ENCODE measurements around the gene MEN1. TPM values are rescaled to one million over a fixed set of nuclear protein-coding genes. Genes with fewer than 3 reads are reported as not detected.

The MEN1 gene
- total and polyA plus RNA-seq, 7 donors, result 6.8 to 26.1 (median 9.4) TPM

DNA sequence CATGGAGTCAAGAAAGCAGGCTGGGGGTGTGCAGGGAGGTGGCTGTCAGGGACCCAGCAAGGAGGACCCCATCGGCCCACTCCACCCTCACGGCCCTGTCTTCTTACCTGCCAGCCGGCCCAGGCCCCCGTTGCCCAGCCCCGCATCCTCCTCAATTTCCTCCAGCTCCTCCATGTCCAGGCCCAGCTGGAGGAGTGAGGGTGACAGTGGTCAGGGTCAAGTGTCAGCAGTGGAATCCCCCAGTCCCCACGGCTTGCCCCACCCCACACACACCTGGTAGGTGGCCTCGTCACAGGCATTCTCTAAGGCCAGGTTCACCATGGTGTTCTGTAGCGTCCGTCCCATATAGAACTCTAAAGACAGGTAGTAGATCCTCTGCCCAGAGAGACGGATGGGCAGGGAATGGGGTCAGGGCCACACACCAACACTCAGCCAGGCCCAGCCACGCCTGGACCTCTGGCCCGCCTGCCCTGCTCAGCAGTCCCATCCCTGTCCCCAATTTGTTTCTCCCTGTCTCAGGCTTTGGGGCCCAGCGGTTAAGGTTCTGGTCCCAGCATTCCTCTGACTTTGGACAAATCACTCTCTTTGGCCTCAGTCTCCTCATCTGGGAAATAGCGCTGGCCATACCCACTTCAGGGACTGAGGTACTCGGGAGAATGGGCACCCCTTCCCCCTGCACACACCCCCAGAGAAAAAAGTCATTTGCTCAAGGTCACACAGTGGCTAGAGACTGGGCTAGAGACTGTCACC lies 51.8 kb downstream of the MEN1 start:
- WGBS, 2 donors, result 87 to 93% methylated on average over 15 of the region's 15 CpGs
- H3K36me3 ChIP-seq, result peaks cover 0 to 20% (median 10%) of the 10 kb centered on the region in 4 donors
- peak overlapping the region; percentile 81 to 88 (median 84) for H3K27ac ChIP-seq
- TF ChIP-seq EP300 (IDR thresholded peaks at IDR 0.05) (no peak), POLR2AphosphoS5 (IDR thresholded peaks at IDR 0.05) (no peak), POLR2A (IDR thresholded peaks at IDR 0.05) (no peak)
- TF ChIP-seq, protein P1, sequence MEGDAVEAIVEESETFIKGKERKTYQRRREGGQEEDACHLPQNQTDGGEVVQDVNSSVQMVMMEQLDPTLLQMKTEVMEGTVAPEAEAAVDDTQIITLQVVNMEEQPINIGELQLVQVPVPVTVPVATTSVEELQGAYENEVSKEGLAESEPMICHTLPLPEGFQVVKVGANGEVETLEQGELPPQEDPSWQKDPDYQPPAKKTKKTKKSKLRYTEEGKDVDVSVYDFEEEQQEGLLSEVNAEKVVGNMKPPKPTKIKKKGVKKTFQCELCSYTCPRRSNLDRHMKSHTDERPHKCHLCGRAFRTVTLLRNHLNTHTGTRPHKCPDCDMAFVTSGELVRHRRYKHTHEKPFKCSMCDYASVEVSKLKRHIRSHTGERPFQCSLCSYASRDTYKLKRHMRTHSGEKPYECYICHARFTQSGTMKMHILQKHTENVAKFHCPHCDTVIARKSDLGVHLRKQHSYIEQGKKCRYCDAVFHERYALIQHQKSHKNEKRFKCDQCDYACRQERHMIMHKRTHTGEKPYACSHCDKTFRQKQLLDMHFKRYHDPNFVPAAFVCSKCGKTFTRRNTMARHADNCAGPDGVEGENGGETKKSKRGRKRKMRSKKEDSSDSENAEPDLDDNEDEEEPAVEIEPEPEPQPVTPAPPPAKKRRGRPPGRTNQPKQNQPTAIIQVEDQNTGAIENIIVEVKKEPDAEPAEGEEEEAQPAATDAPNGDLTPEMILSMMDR (IDR thresholded peaks at IDR 0.05), result no peak
- peak overlapping the region in 3 of 4 donors; percentile 40 to 49 (median 42) for H3K4me3 ChIP-seq
- no peaks in the 10 kb centered on the region for H3K9me3 ChIP-seq
- intact Hi-C loops (cut with DNase I), result no loop called here
- DNase-seq, result peak; percentile 65
- H3K4me1 ChIP-seq, result peaks cover 0 to 55% (median 53%) of the 10 kb centered on the region in 4 donors
- H3K27me3 ChIP-seq, result no peaks in the 10 kb centered on the region

DNA sequence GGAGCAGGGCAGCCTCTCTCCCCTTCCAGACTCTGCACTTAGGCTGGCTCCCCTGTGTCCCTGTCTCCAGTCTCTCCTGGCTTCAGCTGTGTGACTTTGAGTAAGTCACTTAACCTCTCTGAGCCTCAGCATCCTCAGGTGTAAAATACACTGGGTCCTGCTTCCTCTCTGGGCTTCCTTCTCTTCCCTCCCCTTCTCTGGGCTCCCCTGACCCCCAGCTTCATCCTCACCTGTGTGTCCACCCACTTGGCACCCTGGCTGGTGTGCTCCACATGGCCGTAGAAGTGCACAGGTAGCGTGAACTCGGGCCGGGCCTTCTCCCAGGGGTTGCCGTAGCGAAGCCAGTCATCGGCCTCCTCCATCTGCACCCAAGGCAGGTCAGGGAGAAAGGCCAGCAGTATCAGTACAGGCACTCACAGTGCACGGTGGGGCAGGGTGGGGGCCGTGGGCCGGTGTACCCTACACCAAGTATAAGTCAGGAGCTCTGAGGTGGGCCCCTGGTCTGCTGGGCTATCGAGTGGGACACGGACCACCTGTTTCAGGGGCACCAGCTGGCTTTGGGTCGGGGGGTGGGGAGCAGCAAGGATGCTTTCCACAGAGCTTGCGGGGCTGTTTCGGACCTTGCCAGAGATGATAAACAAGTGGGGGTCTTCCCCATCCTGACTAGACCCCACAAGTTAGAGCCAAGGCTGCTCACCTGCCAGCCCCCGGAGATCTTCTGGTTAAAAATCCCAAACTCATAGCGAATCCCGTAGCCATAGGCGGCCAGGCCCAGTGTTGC lies 52.6 kb downstream of the MEN1 start:
- Histone ChIP-seq H3K9me3 (no peaks in the 10 kb centered on the region), H3K4me3 (no peak overlapping the region), H3K27me3 (no peaks in the 10 kb centered on the region), H3K27ac (peak overlapping the region in 2 of 4 donors; percentile 84 to 88), H3K4me1 (peaks cover 0 to 48% (median 46%) of the 10 kb centered on the region in 4 donors), H3K36me3 (peaks cover 0 to 24% (median 11%) of the 10 kb centered on the region in 4 donors)
- intact Hi-C loops (cut with DNase I), result no loop called here
- 83 to 92% methylated on average over 19 of the region's 19 CpGs for WGBS, 2 donors
- peak; percentile 66 for DNase-seq
- no peak for TF ChIP-seq EP300 (IDR thresholded peaks at IDR 0.05)
- TF ChIP-seq POLR2A (IDR thresholded peaks at IDR 0.05), result no peak
- no peak for TF ChIP-seq POLR2AphosphoS5 (IDR thresholded peaks at IDR 0.05)
- TF ChIP-seq, protein P1 (IDR thresholded peaks at IDR 0.05), result no peak

DNA sequence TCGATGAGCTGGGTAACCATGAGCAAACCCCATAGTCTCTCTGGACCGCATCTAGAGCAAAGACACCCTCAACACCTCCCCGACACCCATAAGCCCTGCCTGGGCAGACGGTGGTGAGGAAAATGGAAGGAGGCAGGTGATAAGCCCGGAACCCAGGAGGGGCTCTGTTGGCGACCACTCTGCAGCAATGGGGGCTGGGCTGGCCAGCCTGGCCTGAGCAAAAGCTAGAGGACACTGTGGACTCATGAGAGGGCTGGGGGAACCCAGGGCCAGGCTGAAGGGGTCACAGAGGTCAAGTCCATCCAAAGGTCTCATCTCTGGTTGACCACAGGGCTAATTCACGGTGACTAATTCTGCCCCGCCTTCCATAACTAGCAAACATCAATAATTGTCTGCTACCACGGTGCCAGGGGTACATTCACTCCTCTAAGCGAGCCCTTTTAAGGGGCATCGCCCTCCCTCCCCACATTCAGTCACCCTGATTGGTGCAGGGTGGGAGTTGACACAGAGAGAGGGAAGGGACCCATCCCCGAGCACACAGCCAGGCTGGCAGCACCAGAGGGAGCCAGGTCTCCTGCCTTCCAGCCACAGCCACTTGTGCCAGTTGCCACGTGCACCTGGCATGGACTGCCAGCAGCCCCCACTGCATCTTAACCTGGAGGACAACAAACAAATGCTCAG lies 54.5 kb downstream of the MEN1 start:
- H3K27me3 ChIP-seq, result no peaks in the 10 kb centered on the region
- H3K27ac ChIP-seq, result no peak overlapping the region
- DNase-seq, result peak; percentile 57
- no peaks in the 10 kb centered on the region for H3K9me3 ChIP-seq
- H3K4me1 ChIP-seq, result peaks cover 0 to 30% (median 27%) of the 10 kb centered on the region in 4 donors
- intact Hi-C loops (cut with DNase I), result no loop called here
- peaks cover 0 to 38% (median 16%) of the 10 kb centered on the region in 4 donors for H3K36me3 ChIP-seq
- TF ChIP-seq, protein P1 (IDR thresholded peaks at IDR 0.05), result no peak
- no peak for TF ChIP-seq POLR2A (IDR thresholded peaks at IDR 0.05)
- TF ChIP-seq POLR2AphosphoS5 (IDR thresholded peaks at IDR 0.05), result no peak
- no peak for TF ChIP-seq EP300 (IDR thresholded peaks at IDR 0.05)
- no peak overlapping the region for H3K4me3 ChIP-seq
- WGBS, 2 donors, result 71 to 87% methylated on average over 13 of the region's 13 CpGs

DNA sequence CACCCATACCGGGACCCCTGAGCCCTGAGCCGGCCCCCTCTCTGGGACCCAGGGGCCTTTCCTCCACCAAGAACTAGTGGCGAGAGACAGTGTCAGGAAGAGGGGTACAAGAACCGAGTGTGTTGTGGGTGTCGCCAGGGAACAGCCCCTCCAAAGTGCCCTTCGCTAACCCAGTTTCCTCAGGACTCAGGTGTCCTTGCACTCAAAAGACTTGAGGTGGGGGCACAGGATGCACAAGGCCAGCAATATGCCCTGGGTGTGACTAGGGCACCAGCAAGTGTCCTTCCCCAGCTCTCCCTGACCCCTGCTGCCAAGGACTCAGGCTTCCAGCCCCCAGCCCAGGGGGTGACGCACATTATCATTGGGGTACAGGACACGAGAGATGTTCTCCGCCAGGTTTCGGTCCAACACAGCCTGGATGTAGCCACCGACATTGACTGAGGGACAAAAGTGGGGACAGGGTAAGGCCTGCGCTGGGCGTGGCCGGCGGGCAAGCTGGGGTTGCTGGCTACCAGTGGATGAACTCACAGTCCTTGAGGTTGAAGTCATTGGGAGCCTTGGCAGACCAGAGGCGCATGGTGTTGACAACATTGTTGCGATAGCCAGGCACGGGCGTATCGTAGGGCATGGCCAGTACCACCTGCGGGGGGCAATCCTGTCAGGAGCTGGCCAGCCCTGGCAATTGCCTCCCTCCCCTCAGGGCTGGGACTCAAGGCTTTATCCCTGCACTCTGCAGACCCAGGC lies 55.3 kb downstream of the MEN1 start:
- H3K27ac ChIP-seq, result no peak overlapping the region
- no peak overlapping the region for H3K4me3 ChIP-seq
- 93% methylated on average over 21 of the region's 21 CpGs for WGBS, 2 donors
- H3K27me3 ChIP-seq, result no peaks in the 10 kb centered on the region
- peak; percentile 57 for DNase-seq
- TF ChIP-seq, protein P1 (IDR thresholded peaks at IDR 0.05), result no peak
- TF ChIP-seq EP300 (IDR thresholded peaks at IDR 0.05) (no peak), POLR2A (IDR thresholded peaks at IDR 0.05) (no peak), POLR2AphosphoS5 (IDR thresholded peaks at IDR 0.05) (no peak)
- intact Hi-C loops (cut with DNase I), result no loop called here
- peaks cover 0 to 23% (median 19%) of the 10 kb centered on the region in 4 donors for H3K4me1 ChIP-seq
- no peaks in the 10 kb centered on the region for H3K9me3 ChIP-seq
- H3K36me3 ChIP-seq, result peaks cover 0 to 43% (median 16%) of the 10 kb centered on the region in 4 donors
